ENCODE data around the gene TAGLN.

The TAGLN gene

DNA sequence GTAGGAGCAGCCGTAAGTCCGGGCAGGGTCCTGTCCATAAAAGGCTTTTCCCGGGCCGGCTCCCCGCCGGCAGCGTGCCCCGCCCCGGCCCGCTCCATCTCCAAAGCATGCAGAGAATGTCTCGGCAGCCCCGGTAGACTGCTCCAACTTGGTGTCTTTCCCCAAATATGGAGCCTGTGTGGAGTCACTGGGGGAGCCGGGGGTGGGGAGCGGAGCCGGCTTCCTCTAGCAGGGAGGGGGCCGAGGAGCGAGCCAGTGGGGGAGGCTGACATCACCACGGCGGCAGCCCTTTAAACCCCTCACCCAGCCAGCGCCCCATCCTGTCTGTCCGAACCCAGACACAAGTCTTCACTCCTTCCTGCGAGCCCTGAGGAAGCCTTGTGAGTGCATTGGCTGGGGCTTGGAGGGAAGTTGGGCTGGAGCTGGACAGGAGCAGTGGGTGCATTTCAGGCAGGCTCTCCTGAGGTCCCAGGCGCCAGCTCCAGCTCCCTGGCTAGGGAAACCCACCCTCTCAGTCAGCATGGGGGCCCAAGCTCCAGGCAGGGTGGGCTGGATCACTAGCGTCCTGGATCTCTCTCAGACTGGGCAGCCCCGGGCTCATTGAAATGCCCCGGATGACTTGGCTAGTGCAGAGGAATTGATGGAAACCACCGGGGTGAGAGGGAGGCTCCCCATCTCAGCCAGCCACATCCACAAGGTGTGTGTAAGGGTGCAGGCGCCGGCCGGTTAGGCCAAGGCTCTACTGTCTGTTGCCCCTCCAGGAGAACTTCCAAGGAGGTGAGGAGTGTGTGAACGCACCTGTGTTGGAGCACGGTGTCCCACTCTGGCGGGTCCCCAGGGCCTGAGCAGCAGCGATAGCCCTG lies at the start of gene TAGLN:
TAGLN (plus strand) TSS at position 318 of the 863 bp plus-strand sequence. CDS start 3,644 bp downstream, outside the sequence.
- no peaks in the 10 kb centered on the region for H3K9me3 ChIP-seq (ENCODE audit: control insufficient read depth, insufficient read depth, low read length)
- no peaks in the 10 kb centered on the region; the same call in 1 of the 2 replicates for H3K36me3 ChIP-seq (ENCODE audit: control insufficient read depth, insufficient read depth, low read length)
- WGBS (ENCODE audit: insufficient coverage, insufficient read length), result no CpG with 5 or more reads among the region's 34 CpGs
- H3K27ac ChIP-seq (ENCODE audit: low read length), result no peak within 1 kb of the TSS
- DNase-seq (ENCODE audit: low read depth, low spot score), result peak; percentile 60
- peak within 1 kb of the TSS; percentile 39; the same call in 1 of the 2 replicates for H3K4me3 ChIP-seq (ENCODE audit: low read length)
- H3K27me3 ChIP-seq (ENCODE audit: control insufficient read depth, insufficient read depth, low read length), result no peaks in the 10 kb centered on the region
- peaks cover 5% of the 10 kb centered on the region; the same call in 1 of the 2 replicates for H3K4me1 ChIP-seq (ENCODE audit: control insufficient read depth, insufficient read depth, low read length)

DNA sequence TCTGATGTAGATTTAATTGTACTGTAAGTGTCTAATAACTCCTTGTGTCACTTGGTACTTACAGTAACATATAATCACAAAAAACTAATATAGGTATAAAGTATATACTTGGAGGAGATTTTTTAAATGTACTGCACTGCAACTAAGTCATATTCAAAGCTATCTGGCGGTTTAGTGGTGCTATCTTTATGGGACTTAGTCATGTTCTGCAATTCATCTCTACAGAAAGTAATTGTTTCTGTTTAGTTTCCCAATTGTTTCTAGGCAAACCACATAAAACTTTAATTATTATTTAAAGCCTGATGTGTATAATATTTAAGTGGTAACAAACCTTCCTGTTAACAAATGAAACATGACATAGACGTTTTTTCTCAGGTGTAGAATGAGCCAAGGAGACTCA lies 47.1 kb upstream of the TAGLN start:
- H3K27me3 ChIP-seq (ENCODE audit: control insufficient read depth, insufficient read depth, low read length), result no peaks in the 10 kb centered on the region
- no CpG with 5 or more reads among the region's 2 CpGs for WGBS (ENCODE audit: insufficient coverage, insufficient read length)
- no peaks in the 10 kb centered on the region for H3K4me1 ChIP-seq (ENCODE audit: control insufficient read depth, insufficient read depth, low read length)
- H3K27ac ChIP-seq (ENCODE audit: low read length), result no peak overlapping the region
- H3K9me3 ChIP-seq (ENCODE audit: control insufficient read depth, insufficient read depth, low read length), result no peaks in the 10 kb centered on the region
- peaks cover 3% of the 10 kb centered on the region; the same call in 1 of the 2 replicates for H3K36me3 ChIP-seq (ENCODE audit: control insufficient read depth, insufficient read depth, low read length)
- no peak overlapping the region for H3K4me3 ChIP-seq (ENCODE audit: low read length)
- no peak for DNase-seq (ENCODE audit: low read depth, low spot score)

DNA sequence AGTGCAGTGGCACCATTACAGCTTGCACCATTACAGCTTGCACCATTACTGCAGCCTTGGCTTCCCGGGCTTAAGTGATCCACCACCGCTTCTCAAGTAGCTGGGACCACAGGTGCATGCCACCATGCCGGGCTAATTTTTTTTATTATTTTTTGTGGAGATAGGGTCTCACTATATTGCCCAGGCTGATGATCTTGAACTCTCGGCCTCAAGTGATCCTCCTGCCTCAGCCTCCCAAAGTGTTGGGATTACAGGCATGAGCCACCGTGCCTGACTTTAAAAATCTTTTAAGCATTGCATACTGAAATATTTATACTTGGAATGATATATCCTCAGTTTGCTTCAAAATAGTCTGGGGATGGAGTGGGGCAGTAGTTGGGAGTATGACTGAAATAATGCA lies 44.7 kb upstream of the TAGLN start:
- Histone ChIP-seq H3K27ac (ENCODE audit: low read length) (no peak overlapping the region), H3K27me3 (ENCODE audit: control insufficient read depth, insufficient read depth, low read length) (no peaks in the 10 kb centered on the region), H3K4me3 (ENCODE audit: low read length) (no peak overlapping the region), H3K4me1 (ENCODE audit: control insufficient read depth, insufficient read depth, low read length) (no peaks in the 10 kb centered on the region), H3K36me3 (ENCODE audit: control insufficient read depth, insufficient read depth, low read length) (peaks cover 3% of the 10 kb centered on the region; the same call in 1 of the 2 replicates), H3K9me3 (ENCODE audit: control insufficient read depth, insufficient read depth, low read length) (no peaks in the 10 kb centered on the region)
- no CpG with 5 or more reads among the region's 5 CpGs for WGBS (ENCODE audit: insufficient coverage, insufficient read length)
- DNase-seq (ENCODE audit: low read depth, low spot score), result no peak

- H3K27ac ChIP-seq (ENCODE audit: low read length), result no peak overlapping the region
- H3K4me1 ChIP-seq (ENCODE audit: control insufficient read depth, insufficient read depth, low read length), result no peaks in the 10 kb centered on the region
- H3K27me3 ChIP-seq (ENCODE audit: control insufficient read depth, insufficient read depth, low read length), result no peaks in the 10 kb centered on the region
- no peaks in the 10 kb centered on the region for H3K9me3 ChIP-seq (ENCODE audit: control insufficient read depth, insufficient read depth, low read length)
- H3K36me3 ChIP-seq (ENCODE audit: control insufficient read depth, insufficient read depth, low read length), result peaks cover 3% of the 10 kb centered on the region; the same call in 1 of the 2 replicates
- WGBS (ENCODE audit: insufficient coverage, insufficient read length), result no CpG with 5 or more reads among the region's 2 CpGs
- DNase-seq (ENCODE audit: low read depth, low spot score), result no peak
- no peak overlapping the region for H3K4me3 ChIP-seq (ENCODE audit: low read length)
Observed at GRCh38 chr11:117157507-117157906, 41.7 kb upstream of the TAGLN start.

- no peaks in the 10 kb centered on the region for H3K27me3 ChIP-seq (ENCODE audit: control insufficient read depth, insufficient read depth, low read length)
- WGBS (ENCODE audit: insufficient coverage, insufficient read length), result no CpG with 5 or more reads among the region's 2 CpGs
- H3K27ac ChIP-seq (ENCODE audit: low read length), result no peak overlapping the region
- H3K9me3 ChIP-seq (ENCODE audit: control insufficient read depth, insufficient read depth, low read length), result no peaks in the 10 kb centered on the region
- peaks cover 10% of the 10 kb centered on the region; the same call in 1 of the 2 replicates for H3K36me3 ChIP-seq (ENCODE audit: control insufficient read depth, insufficient read depth, low read length)
- DNase-seq (ENCODE audit: low read depth, low spot score), result no peak
- H3K4me1 ChIP-seq (ENCODE audit: control insufficient read depth, insufficient read depth, low read length), result no peaks in the 10 kb centered on the region
- H3K4me3 ChIP-seq (ENCODE audit: low read length), result no peak overlapping the region
Observed at GRCh38 chr11:117159892-117160291, 39.3 kb upstream of the TAGLN start.

GRCh38 chr11:117160826-117161225 lies 38.3 kb upstream of the TAGLN start:
- Histone ChIP-seq H3K27me3 (ENCODE audit: control insufficient read depth, insufficient read depth, low read length) (no peaks in the 10 kb centered on the region), H3K4me3 (ENCODE audit: low read length) (no peak overlapping the region), H3K36me3 (ENCODE audit: control insufficient read depth, insufficient read depth, low read length) (peaks cover 7% of the 10 kb centered on the region; the same call in 1 of the 2 replicates), H3K27ac (ENCODE audit: low read length) (no peak overlapping the region), H3K9me3 (ENCODE audit: control insufficient read depth, insufficient read depth, low read length) (no peaks in the 10 kb centered on the region), H3K4me1 (ENCODE audit: control insufficient read depth, insufficient read depth, low read length) (no peaks in the 10 kb centered on the region)
- no CpG with 5 or more reads among the region's 2 CpGs for WGBS (ENCODE audit: insufficient coverage, insufficient read length)
- no peak for DNase-seq (ENCODE audit: low read depth, low spot score)

- H3K4me1 ChIP-seq (ENCODE audit: control insufficient read depth, insufficient read depth, low read length), result no peaks in the 10 kb centered on the region
- no peak for DNase-seq (ENCODE audit: low read depth, low spot score)
- no peak overlapping the region for H3K4me3 ChIP-seq (ENCODE audit: low read length)
- no peak overlapping the region for H3K27ac ChIP-seq (ENCODE audit: low read length)
- no CpG with 5 or more reads among the region's 1 CpG for WGBS (ENCODE audit: insufficient coverage, insufficient read length)
- H3K9me3 ChIP-seq (ENCODE audit: control insufficient read depth, insufficient read depth, low read length), result no peaks in the 10 kb centered on the region
- no peaks in the 10 kb centered on the region for H3K27me3 ChIP-seq (ENCODE audit: control insufficient read depth, insufficient read depth, low read length)
- peaks cover 12% of the 10 kb centered on the region; the same call in 1 of the 2 replicates for H3K36me3 ChIP-seq (ENCODE audit: control insufficient read depth, insufficient read depth, low read length)
Observed at GRCh38 chr11:117166491-117166890, 32.7 kb upstream of the TAGLN start.

- Histone ChIP-seq H3K27me3 (ENCODE audit: control insufficient read depth, insufficient read depth, low read length) (no peaks in the 10 kb centered on the region), H3K4me3 (ENCODE audit: low read length) (no peak overlapping the region), H3K27ac (ENCODE audit: low read length) (no peak overlapping the region), H3K4me1 (ENCODE audit: control insufficient read depth, insufficient read depth, low read length) (no peaks in the 10 kb centered on the region), H3K36me3 (ENCODE audit: control insufficient read depth, insufficient read depth, low read length) (peaks cover 7% of the 10 kb centered on the region; the same call in 1 of the 2 replicates), H3K9me3 (ENCODE audit: control insufficient read depth, insufficient read depth, low read length) (no peaks in the 10 kb centered on the region)
- no CpG with 5 or more reads among the region's 2 CpGs for WGBS (ENCODE audit: insufficient coverage, insufficient read length)
- DNase-seq (ENCODE audit: low read depth, low spot score), result no peak
Observed at GRCh38 chr11:117169736-117170135, 29.4 kb upstream of the TAGLN start.

DNA sequence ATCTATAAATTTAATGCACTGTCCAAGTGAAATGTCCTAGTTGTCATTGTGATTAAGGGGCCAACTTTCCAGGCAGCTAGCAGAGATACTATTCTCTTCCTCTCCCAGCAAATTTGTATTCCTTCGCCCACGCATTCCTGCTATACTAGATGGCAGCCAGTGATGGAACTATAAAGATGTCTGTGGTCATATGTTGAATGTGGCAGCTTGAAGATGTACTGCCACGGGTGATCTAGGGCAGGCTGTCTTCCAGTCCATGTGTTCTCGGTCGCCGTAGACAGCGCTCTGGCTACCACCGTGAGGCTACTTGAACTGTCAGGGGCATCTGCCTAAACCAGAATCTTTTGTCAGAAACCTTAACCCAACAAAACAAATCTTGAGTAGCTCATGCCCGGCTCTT lies 29.0 kb upstream of the TAGLN start:
- Histone ChIP-seq H3K27me3 (ENCODE audit: control insufficient read depth, insufficient read depth, low read length) (no peaks in the 10 kb centered on the region), H3K4me1 (ENCODE audit: control insufficient read depth, insufficient read depth, low read length) (no peaks in the 10 kb centered on the region), H3K36me3 (ENCODE audit: control insufficient read depth, insufficient read depth, low read length) (peaks cover 7% of the 10 kb centered on the region; the same call in 1 of the 2 replicates), H3K27ac (ENCODE audit: low read length) (no peak overlapping the region), H3K4me3 (ENCODE audit: low read length) (no peak overlapping the region), H3K9me3 (ENCODE audit: control insufficient read depth, insufficient read depth, low read length) (no peaks in the 10 kb centered on the region)
- no CpG with 5 or more reads among the region's 9 CpGs for WGBS (ENCODE audit: insufficient coverage, insufficient read length)
- DNase-seq (ENCODE audit: low read depth, low spot score), result no peak

DNA sequence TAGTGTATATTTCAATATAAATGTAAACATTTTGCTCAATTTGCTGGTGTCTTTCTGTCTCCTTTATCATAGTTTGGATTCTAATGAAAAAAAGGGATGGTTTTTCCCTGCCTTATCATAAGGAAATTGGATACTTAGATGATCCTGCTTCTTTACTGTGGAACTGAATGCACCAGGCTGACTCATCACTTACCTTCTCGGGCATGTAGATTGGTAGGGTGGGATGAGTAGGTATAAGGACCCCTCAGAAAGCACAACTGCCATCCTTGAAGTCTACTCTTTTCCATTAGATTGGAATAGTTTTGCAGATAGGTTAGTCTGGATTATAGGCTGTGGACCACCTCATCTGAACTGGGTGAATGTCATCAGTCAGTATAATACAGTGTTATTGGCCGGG lies 28.2 kb upstream of the TAGLN start:
- no CpG with 5 or more reads among the region's 2 CpGs for WGBS (ENCODE audit: insufficient coverage, insufficient read length)
- Histone ChIP-seq H3K36me3 (ENCODE audit: control insufficient read depth, insufficient read depth, low read length) (peaks cover 7% of the 10 kb centered on the region; the same call in 1 of the 2 replicates), H3K27me3 (ENCODE audit: control insufficient read depth, insufficient read depth, low read length) (no peaks in the 10 kb centered on the region), H3K27ac (ENCODE audit: low read length) (no peak overlapping the region), H3K4me3 (ENCODE audit: low read length) (no peak overlapping the region), H3K9me3 (ENCODE audit: control insufficient read depth, insufficient read depth, low read length) (no peaks in the 10 kb centered on the region), H3K4me1 (ENCODE audit: control insufficient read depth, insufficient read depth, low read length) (no peaks in the 10 kb centered on the region)
- no peak for DNase-seq (ENCODE audit: low read depth, low spot score)

All from iPS DF 6.9 (cell line).